BJ (cell line): ENCODE results near the gene PIK3C3. TPM values are rescaled to one million over a fixed set of nuclear protein-coding genes. Genes with fewer than 3 reads are reported as not detected.

Source experiments
- CTCF ChIA-PET: fragments of 350-600 bp; formaldehyde crosslinking; extraction: SDS; loops from one replicate; lab custom pipeline; 2021; ENCODE audit warnings: antibody characterized with exemption, inconsistent platforms; lab: Yijun Ruan, JAX
- POLR2A ChIA-PET: fragments of 300-600 bp; sonication (Branson Sonifier 250); formaldehyde crosslinking; extraction: SDS; loops from one replicate; lab custom pipeline; 2021; ENCODE audit warnings: antibody characterized with exemption; lab: Charles Lee
- DNase-seq: peaks from one replicate; pipeline ENCODE4 v3.0.0-alpha.2; 2011; ENCODE audit warnings: low read depth
- H3K27me3 ChIP-seq: 2 replicates; pipeline ENCODE4 v1.6.0; 2011; ENCODE audit warnings: low read length; ENCODE audit not compliant: control insufficient read depth, insufficient read depth
- H3K36me3 ChIP-seq: 2 replicates; pipeline ENCODE4 v1.5.1; 2011; ENCODE audit warnings: low read length; ENCODE audit not compliant: control insufficient read depth, insufficient read depth
- H3K4me3 ChIP-seq: 2 replicates; pipeline ENCODE4 v1.5.1; 2011; ENCODE audit warnings: low read depth, mild to moderate bottlenecking, control low read depth, low read length
- CTCF ChIP-seq: IDR thresholded peaks from 2 replicates; pipeline ENCODE4 v1.5.1; 2011; ENCODE audit warnings: low read depth, mild to moderate bottlenecking, control low read depth, inconsistent platforms, low read length, moderate library complexity; ENCODE audit not compliant: insufficient read depth
- polyA plus RNA-seq: library from polyadenylated mRNA; depleted of rRNA; stranded (reverse); fragments of >200 nt; gene quantifications from 2 replicates; pipeline ENCODE4 v1.2.3, GENCODE V29; 2011

PIK3C3 gene
- polyA plus RNA-seq, 1 experiment: 45.3 TPM

GRCh38 chr18:42114310-42114943 is 159.4 kb downstream of the PIK3C3 start:
- Histone ChIP-seq H3K27me3 (no peaks in the 10 kb centered on the region), H3K4me3 (no peak overlapping the region), H3K36me3 (no peaks in the 10 kb centered on the region)
- peak; percentile 79 for TF ChIP-seq CTCF
- ChIA-PET POLR2A (no interaction called here), CTCF (interaction anchor here (0.7 to 4.4 kb wide), 29 partner anchors 9 to 1479 kb away, joined by 3 to 51 read pairs (median 4); no protein-coding TSS in a partner anchor)
- peak; percentile 12 for DNase-seq

- DNase-seq: no peak
- Histone ChIP-seq H3K27me3 (no peaks in the 10 kb centered on the region), H3K36me3 (no peaks in the 10 kb centered on the region), H3K4me3 (no peak overlapping the region)
- CTCF ChIA-PET: interaction anchor here (2.0 kb wide), 1 partner anchor 12 kb away, joined by 11 read pairs; no protein-coding TSS in a partner anchor
- POLR2A ChIA-PET: no interaction called here
- TF ChIP-seq CTCF: no peak
Measured at GRCh38 chr18:42126586-42126985, 171.6 kb downstream of the PIK3C3 start.

GRCh38 chr18:42131066-42131929 is 176.3 kb downstream of the PIK3C3 start:
- CTCF ChIA-PET: interaction anchor here (0.6 to 1.9 kb wide), 3 partner anchors 15 to 717 kb away, joined by 3 to 4 read pairs (median 4); no protein-coding TSS in a partner anchor
- Histone ChIP-seq H3K27me3 (no peaks in the 10 kb centered on the region), H3K4me3 (no peak overlapping the region), H3K36me3 (no peaks in the 10 kb centered on the region)
- TF ChIP-seq CTCF: no peak
- DNase-seq: no peak
- POLR2A ChIA-PET: no interaction called here

GRCh38 chr18:42131930-42132244 is 176.9 kb downstream of the PIK3C3 start:
- Histone ChIP-seq H3K36me3 (no peaks in the 10 kb centered on the region), H3K4me3 (no peak overlapping the region), H3K27me3 (no peaks in the 10 kb centered on the region)
- ChIA-PET CTCF (interaction anchor here (0.6 to 1.2 kb wide), 2 partner anchors 18 to 718 kb away, joined by 3 to 4 read pairs; no protein-coding TSS in a partner anchor), POLR2A (no interaction called here)
- no peak for TF ChIP-seq CTCF
- no peak for DNase-seq
